Measurements from ENCODE around the gene C2orf68. TPM values are rescaled to one million over a fixed set of nuclear protein-coding genes. Genes with fewer than 3 reads are reported as not detected.

The C2orf68 gene
- total and polyA plus RNA-seq, 2 donors (not counting 1 experiment from before 2014, with no cell fraction given): 30.5 to 82.4 TPM

DNA sequence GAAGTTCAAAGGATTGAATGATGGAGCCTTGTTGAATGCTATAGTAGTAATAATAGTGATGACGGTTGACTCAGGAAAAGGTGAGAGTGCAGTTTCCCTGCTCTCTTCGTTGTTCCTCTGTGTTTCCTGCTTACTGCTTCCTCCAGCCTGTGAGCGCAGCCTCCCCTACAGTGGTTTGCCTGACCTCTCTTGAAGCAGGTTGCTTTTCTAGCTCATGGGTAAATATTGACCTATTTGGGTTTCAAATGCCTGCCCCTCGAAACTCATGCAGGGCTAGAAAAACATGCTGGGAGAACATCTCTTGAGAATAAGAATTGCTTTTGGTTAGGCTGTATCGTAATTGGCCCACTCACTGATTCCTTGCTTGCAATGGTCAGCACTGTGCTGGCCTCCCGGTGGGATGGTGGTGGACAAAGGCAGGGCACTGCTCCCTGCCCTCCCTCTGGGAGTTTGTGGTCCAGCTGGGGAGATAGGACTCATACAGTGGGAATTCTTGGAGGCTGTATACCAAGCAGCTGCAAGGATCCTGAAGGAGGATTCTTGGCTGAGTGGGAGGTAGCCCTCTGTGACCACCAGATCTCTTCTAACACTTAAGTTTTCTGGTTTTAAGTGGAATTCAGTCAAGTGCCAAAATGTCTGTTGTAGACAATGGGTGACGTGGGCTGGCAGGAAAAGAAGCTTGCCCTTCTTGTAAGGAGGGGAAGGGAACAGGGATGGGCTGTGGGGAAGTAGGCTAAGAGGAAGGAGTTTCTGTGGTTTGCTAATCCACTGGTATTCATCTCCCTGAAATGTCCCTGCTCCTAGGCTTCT lies 21.7 kb downstream of the C2orf68 start:
- Mint-ChIP-seq H3K4me1 (peaks cover 39% of the 10 kb centered on the region), H3K9me3 (ENCODE audit: insufficient read depth) (no peaks in the 10 kb centered on the region), H3K27me3 (no peaks in the 10 kb centered on the region), H3K4me3 (no peak overlapping the region), H3K27ac (no peak overlapping the region)
- Histone ChIP-seq H3K4me3 (ENCODE audit: control extremely low read depth in 1 of 5, extremely low read depth in 1 of 5, insufficient read depth in 1 of 5, low read depth in 2 of 5, low read length in 4 of 5) (no peak overlapping the region), H4K20me1 (ENCODE audit: control insufficient read depth, insufficient read depth, low read length, poor library complexity, severe bottlenecking) (no peaks in the 10 kb centered on the region), H3K79me2 (ENCODE audit: control insufficient read depth, insufficient read depth, low read length) (peaks cover 30% of the 10 kb centered on the region), H3K9me3 (ENCODE audit: control extremely low read depth in 1 of 3, control insufficient read depth in 2 of 3, insufficient read depth in 1 of 3, low read length in 2 of 3) (no peaks in the 10 kb centered on the region), H3K9ac (ENCODE audit: low read length) (no peak overlapping the region), H2AFZ (ENCODE audit: insufficient read depth, low read depth, low read length, poor library complexity, severe bottlenecking) (no peak overlapping the region), H3K27me3 (replicated peaks in 1 of 4; ENCODE audit: control extremely low read depth in 1 of 4, control insufficient read depth in 3 of 4, insufficient read depth in 4 of 4, low read length in 3 of 4) (no peaks in the 10 kb centered on the region), H3K4me1 (ENCODE audit: control insufficient read depth in 2 of 2, insufficient read depth in 2 of 2, low read length in 2 of 2) (peaks cover 22 to 30% of the 10 kb centered on the region in 2 donors), H3K36me3 (replicated peaks in 1 of 2; ENCODE audit: control extremely low read depth in 1 of 2, control insufficient read depth in 1 of 2, extremely low read depth in 1 of 2, insufficient read depth in 2 of 2, low read length in 1 of 2) (no peaks in the 10 kb centered on the region), H3K4me2 (replicated peaks; ENCODE audit: low read depth, low read length, poor library complexity, severe bottlenecking) (no peak overlapping the region), H3K27ac (ENCODE audit: low read length in 2 of 2) (no peak overlapping the region)
- no peak for DNase-seq
- whole genome bisulfite sequencing (ENCODE audit: insufficient coverage): 83% methylated on average over 5 of the region's 7 CpGs
- TF ChIP-seq, protein P1, sequence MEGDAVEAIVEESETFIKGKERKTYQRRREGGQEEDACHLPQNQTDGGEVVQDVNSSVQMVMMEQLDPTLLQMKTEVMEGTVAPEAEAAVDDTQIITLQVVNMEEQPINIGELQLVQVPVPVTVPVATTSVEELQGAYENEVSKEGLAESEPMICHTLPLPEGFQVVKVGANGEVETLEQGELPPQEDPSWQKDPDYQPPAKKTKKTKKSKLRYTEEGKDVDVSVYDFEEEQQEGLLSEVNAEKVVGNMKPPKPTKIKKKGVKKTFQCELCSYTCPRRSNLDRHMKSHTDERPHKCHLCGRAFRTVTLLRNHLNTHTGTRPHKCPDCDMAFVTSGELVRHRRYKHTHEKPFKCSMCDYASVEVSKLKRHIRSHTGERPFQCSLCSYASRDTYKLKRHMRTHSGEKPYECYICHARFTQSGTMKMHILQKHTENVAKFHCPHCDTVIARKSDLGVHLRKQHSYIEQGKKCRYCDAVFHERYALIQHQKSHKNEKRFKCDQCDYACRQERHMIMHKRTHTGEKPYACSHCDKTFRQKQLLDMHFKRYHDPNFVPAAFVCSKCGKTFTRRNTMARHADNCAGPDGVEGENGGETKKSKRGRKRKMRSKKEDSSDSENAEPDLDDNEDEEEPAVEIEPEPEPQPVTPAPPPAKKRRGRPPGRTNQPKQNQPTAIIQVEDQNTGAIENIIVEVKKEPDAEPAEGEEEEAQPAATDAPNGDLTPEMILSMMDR (IDR thresholded peaks at IDR 0.05): no peak
- CTCF ChIA-PET: interaction anchor here (1.5 kb wide), 1 partner anchor 10 kb away, joined by 6 read pairs; no protein-coding TSS in a partner anchor
- POLR2A ChIA-PET: interaction anchor here (1.1 kb wide), 1 partner anchor 12 kb away, joined by 3 read pairs; no protein-coding TSS in a partner anchor
- intact Hi-C loops (cut with micrococcal nuclease): no loop called here
- ATAC-seq (ENCODE audit: low read depth): no peak

DNA sequence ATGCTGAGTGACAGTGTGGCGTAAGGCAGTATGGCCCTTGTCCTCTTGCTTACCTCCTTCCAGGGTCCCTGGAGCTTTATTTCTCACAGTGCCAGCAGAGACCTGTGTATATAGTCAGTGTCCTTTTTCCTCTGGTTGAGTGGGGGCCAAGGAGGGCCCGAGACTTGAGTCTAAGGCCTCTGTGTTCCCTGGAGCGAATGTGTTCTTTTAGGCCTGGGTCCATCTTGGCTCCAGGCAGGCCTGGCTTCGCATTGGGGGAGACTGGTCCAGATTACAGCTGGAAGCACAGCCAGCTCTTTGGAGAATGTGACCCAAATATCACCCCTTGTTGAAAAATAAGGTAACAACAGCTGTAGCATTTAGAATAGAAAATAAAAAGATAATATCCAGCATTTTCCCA lies 22.7 kb downstream of the C2orf68 start:
- ATAC-seq (ENCODE audit: low read depth) (no peak), DNase-seq (no peak)
- intact Hi-C loops (cut with micrococcal nuclease): no loop called here
- Histone ChIP-seq H3K9me3 (ENCODE audit: control extremely low read depth in 1 of 3, control insufficient read depth in 2 of 3, insufficient read depth in 1 of 3, low read length in 2 of 3) (no peaks in the 10 kb centered on the region), H3K27ac (ENCODE audit: low read length in 2 of 2) (no peak overlapping the region), H3K4me3 (ENCODE audit: control extremely low read depth in 1 of 5, extremely low read depth in 1 of 5, insufficient read depth in 1 of 5, low read depth in 2 of 5, low read length in 4 of 5) (no peak overlapping the region), H3K4me2 (replicated peaks; ENCODE audit: low read depth, low read length, poor library complexity, severe bottlenecking) (no peak overlapping the region), H3K79me2 (ENCODE audit: control insufficient read depth, insufficient read depth, low read length) (peaks cover 26% of the 10 kb centered on the region), H3K27me3 (replicated peaks in 1 of 4; ENCODE audit: control extremely low read depth in 1 of 4, control insufficient read depth in 3 of 4, insufficient read depth in 4 of 4, low read length in 3 of 4) (no peaks in the 10 kb centered on the region), H3K36me3 (replicated peaks in 1 of 2; ENCODE audit: control extremely low read depth in 1 of 2, control insufficient read depth in 1 of 2, extremely low read depth in 1 of 2, insufficient read depth in 2 of 2, low read length in 1 of 2) (no peaks in the 10 kb centered on the region), H2AFZ (ENCODE audit: insufficient read depth, low read depth, low read length, poor library complexity, severe bottlenecking) (no peak overlapping the region), H3K9ac (ENCODE audit: low read length) (no peak overlapping the region), H4K20me1 (ENCODE audit: control insufficient read depth, insufficient read depth, low read length, poor library complexity, severe bottlenecking) (no peaks in the 10 kb centered on the region), H3K4me1 (ENCODE audit: control insufficient read depth in 2 of 2, insufficient read depth in 2 of 2, low read length in 2 of 2) (peaks cover 20 to 30% of the 10 kb centered on the region in 2 donors)
- ChIA-PET POLR2A (no interaction called here), CTCF (interaction anchor here (1.2 to 1.3 kb wide), 2 partner anchors 14 to 28 kb away, joined by 3 read pairs; partner anchors contain the start of genes GGCX and TMEM150A)
- WGBS (ENCODE audit: insufficient coverage): 91% methylated on average over 3 of the region's 4 CpGs
- no peak for TF ChIP-seq EZH2 (IDR thresholded peaks at IDR 0.05; ENCODE audit: borderline replicate concordance, insufficient read depth, low read depth, low read length, poor library complexity, severe bottlenecking)
- TF ChIP-seq, protein P1 (IDR thresholded peaks at IDR 0.05): no peak
- no peak overlapping the region for H3K4me3 Mint-ChIP-seq
- peaks cover 36% of the 10 kb centered on the region for H3K4me1 Mint-ChIP-seq
- H3K27me3 Mint-ChIP-seq: no peaks in the 10 kb centered on the region
- H3K9me3 Mint-ChIP-seq (ENCODE audit: insufficient read depth): no peaks in the 10 kb centered on the region
- no peak overlapping the region for H3K27ac Mint-ChIP-seq

Measured in B cell (primary cell).